ENCODE data around the gene MACROD2. TPM values are rescaled to one million over a fixed set of nuclear protein-coding genes. Genes with fewer than 3 reads are reported as not detected.
A peak's percentile ranks its signal among the peaks of the same experiment; 100 is the strongest.

Gene MACROD2
- total RNA-seq, 3 donors from 2014 or later: 3.2 to 7.6 (median 6.4) TPM

DNA sequence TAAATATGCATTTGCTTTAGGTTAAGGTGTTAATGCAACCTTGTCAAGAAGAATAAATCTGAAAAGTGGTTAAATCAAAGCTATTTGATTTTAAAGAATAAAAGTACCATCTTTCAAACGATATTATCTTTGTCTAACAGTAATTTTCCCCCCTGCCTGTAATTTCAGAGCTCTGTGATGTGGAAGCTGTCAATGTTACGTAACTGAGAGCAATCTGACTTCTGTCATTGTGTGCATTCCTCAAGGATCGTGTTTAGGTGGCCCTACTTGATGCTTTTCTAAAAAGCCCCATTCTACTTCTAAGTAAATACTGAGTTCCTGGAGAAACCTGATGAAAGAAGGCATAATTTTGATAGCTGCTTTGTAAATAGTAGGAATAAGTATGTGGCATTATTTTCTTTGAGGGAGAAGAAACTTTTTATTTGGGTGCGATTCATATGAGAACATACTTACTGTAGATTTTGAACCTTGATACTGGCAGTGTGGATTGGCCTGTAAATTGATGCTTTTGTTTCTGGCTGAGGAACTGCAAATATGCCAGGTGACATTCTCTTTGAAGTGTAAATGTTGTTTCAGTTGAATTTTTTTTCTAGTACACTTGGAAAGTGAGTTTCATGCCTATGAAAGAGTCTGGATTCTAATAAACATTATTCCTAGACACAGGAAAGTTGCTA, 871.7 kb downstream of the MACROD2 start:
- Histone ChIP-seq H3K36me3 (ENCODE audit: low read depth) (no peaks in the 10 kb centered on the region), H3K9me3 (no peaks in the 10 kb centered on the region), H3K4me1 (ENCODE audit: low read depth) (no peaks in the 10 kb centered on the region), H3K4me3 (no peak overlapping the region)
- TF ChIP-seq, protein P1, sequence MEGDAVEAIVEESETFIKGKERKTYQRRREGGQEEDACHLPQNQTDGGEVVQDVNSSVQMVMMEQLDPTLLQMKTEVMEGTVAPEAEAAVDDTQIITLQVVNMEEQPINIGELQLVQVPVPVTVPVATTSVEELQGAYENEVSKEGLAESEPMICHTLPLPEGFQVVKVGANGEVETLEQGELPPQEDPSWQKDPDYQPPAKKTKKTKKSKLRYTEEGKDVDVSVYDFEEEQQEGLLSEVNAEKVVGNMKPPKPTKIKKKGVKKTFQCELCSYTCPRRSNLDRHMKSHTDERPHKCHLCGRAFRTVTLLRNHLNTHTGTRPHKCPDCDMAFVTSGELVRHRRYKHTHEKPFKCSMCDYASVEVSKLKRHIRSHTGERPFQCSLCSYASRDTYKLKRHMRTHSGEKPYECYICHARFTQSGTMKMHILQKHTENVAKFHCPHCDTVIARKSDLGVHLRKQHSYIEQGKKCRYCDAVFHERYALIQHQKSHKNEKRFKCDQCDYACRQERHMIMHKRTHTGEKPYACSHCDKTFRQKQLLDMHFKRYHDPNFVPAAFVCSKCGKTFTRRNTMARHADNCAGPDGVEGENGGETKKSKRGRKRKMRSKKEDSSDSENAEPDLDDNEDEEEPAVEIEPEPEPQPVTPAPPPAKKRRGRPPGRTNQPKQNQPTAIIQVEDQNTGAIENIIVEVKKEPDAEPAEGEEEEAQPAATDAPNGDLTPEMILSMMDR (IDR thresholded peaks at IDR 0.05): no peak
- ATAC-seq (no peak), DNase-seq (no peak)
- intact Hi-C loops (cut with DNase I, micrococcal nuclease): no loop called here

DNA sequence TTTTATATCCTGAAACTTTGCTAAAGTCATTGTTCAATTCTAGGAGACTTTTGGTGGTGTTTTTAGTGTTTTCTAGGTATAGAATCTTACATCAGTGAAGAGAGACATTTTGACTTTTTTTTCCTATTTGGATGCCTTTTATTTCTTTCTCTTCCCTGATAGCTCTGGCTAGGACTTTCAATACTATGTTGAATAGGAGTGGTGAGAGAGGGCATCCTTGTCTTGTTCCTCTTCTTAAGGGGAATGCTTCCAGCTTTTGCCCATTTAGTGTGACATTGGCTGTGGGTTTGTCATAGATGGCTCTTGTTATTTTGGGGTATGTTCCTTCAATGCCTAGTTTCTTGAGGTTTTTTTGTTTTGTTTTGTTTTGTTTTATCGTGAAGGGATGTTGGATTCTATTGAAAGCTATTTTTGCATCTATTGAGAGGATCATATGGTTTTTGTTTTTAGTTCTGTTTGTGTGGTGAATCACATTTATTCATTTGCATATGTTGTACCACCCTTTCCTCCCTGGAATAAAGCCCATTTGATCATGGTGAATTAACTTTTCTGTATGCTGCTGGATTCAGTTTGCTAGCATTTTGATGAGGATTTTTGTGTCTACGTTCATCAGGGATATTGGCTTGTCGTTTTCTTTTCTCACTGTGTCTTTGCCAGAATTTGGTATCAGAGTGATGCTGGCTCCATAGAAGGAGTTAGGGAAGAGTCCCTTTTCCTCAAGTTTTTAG, 882.1 kb downstream of the MACROD2 start:
- ATAC-seq (no peak), DNase-seq (no peak)
- TF ChIP-seq, protein P1 (IDR thresholded peaks at IDR 0.05): no peak
- Histone ChIP-seq H3K36me3 (ENCODE audit: low read depth) (no peaks in the 10 kb centered on the region), H3K4me3 (no peak overlapping the region), H3K4me1 (ENCODE audit: low read depth) (no peaks in the 10 kb centered on the region), H3K9me3 (no peaks in the 10 kb centered on the region)
- intact Hi-C loops (cut with DNase I, micrococcal nuclease): no loop called here

DNA sequence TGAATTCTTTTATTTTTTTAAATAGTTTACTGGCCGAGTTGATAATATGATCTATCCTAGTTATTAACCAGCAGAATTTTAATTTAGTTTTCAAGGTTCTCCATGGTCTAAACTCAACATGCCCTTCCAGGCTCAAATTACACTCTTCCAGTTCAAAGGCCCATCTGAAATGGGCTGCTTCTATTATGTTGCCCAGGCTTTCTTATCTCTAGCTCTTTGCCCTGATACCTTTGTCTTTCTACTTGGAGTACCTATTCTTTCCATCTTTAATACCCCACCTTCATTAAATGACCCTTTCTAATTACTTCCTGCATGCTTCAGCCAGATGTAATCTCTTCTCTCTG, 883.3 kb downstream of the MACROD2 start:
- TF ChIP-seq, protein P1 (IDR thresholded peaks at IDR 0.05): no peak
- no peaks in the 10 kb centered on the region for H3K9me3 ChIP-seq
- DNase-seq (no peak), ATAC-seq (no peak)
- H3K4me3 ChIP-seq: no peak overlapping the region
- no peaks in the 10 kb centered on the region for H3K4me1 ChIP-seq (ENCODE audit: low read depth)
- no peaks in the 10 kb centered on the region for H3K36me3 ChIP-seq (ENCODE audit: low read depth)
- intact Hi-C loops (cut with DNase I, micrococcal nuclease): no loop called here

DNA sequence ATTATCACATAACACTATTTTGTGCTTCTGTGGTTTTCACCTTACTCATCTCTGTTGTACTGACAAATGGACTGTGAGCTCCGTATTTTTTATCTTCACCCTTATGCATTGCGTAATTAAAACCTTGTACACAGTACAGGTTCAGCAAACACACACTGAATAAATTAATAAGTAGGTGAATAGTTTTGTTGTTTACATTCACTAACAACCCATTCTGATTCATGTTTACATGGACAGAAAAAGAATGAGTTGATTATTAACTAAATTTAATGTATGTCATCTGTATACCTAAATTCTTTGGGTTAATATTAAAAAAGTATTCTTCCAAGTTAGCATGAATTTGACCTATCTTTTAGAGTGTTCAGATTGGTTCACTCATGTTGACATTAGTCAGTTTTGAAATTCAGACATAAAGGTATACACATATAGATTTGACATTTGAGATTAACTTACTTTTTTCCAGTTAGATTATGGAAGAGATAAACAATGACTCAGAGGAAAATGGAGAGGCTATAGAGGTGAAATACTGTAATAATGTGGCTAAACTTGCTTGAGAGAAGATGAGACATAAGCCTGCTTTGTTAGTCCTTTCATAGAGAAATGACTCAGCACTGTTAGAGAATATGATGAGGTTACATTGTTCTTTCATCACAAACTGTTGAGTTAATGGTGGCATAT, 883.8 kb downstream of the MACROD2 start:
- H3K9me3 ChIP-seq: no peaks in the 10 kb centered on the region
- peak; percentile 49 for ATAC-seq

DNA sequence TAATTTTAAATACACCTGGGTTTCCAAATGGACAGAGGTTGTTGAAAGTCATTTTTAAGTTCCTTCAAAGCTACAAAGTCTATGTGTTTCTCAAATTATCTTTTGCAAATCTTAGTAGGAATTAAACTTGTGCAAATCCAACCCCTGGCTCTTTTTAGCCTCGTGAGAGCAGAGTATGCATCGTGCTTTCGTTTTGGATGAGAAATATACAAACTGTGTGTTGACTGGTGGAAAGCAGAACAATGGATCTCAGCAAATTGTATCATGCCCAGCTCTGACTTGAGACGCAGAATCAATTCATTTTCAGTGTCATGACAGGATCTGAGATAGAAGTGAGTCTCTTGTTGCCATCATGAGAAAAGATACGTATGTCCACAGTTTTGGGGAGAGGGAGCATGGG, 884.5 kb downstream of the MACROD2 start:
- Histone ChIP-seq H3K4me3 (no peak overlapping the region), H3K9me3 (no peaks in the 10 kb centered on the region), H3K36me3 (ENCODE audit: low read depth) (no peaks in the 10 kb centered on the region), H3K4me1 (ENCODE audit: low read depth) (no peaks in the 10 kb centered on the region)
- no peak for ATAC-seq
- TF ChIP-seq, protein P1 (IDR thresholded peaks at IDR 0.05): no peak
- intact Hi-C loops (cut with DNase I, micrococcal nuclease): no loop called here
- no peak for DNase-seq

More for the DNA sequence above, 883.8 kb downstream of the MACROD2 start:
- intact Hi-C loops (cut with DNase I, micrococcal nuclease): no loop called here
- TF ChIP-seq, protein P1 (IDR thresholded peaks at IDR 0.05): no peak
- H3K4me3 ChIP-seq: no peak overlapping the region
- no peak for DNase-seq
- no peaks in the 10 kb centered on the region for H3K4me1 ChIP-seq (ENCODE audit: low read depth)
- no peaks in the 10 kb centered on the region for H3K36me3 ChIP-seq (ENCODE audit: low read depth)
